ENCODE measurements around the gene SERP1.
A peak's percentile ranks its signal among the peaks of the same experiment; 100 is the strongest.

The SERP1 gene

GRCh38 chr3:150546226-150547044 is at the start of gene SERP1, which contains the start of gene EIF2A:
Gene SERP1 (minus strand): TSS chr3:150546496. CDS start chr3:150546135, 361 bp downstream.
Gene EIF2A (plus strand): TSS chr3:150546787. CDS start chr3:150546803, 16 bp downstream.
- DNase-seq (ENCODE audit: low read depth in 2 of 3, low spot score in 1 of 3): peak; percentile 97 to 99 (median 97)

GRCh38 chr3:150594150-150594549 is 47.9 kb upstream of the SERP1 start:
- DNase-seq (ENCODE audit: low read depth in 2 of 3, low spot score in 1 of 3): no peak

- DNase-seq (ENCODE audit: low read depth in 2 of 3, low spot score in 1 of 3): no peak
Measured at GRCh38 chr3:150589759-150590158, 43.5 kb upstream of the SERP1 start.

DNA sequence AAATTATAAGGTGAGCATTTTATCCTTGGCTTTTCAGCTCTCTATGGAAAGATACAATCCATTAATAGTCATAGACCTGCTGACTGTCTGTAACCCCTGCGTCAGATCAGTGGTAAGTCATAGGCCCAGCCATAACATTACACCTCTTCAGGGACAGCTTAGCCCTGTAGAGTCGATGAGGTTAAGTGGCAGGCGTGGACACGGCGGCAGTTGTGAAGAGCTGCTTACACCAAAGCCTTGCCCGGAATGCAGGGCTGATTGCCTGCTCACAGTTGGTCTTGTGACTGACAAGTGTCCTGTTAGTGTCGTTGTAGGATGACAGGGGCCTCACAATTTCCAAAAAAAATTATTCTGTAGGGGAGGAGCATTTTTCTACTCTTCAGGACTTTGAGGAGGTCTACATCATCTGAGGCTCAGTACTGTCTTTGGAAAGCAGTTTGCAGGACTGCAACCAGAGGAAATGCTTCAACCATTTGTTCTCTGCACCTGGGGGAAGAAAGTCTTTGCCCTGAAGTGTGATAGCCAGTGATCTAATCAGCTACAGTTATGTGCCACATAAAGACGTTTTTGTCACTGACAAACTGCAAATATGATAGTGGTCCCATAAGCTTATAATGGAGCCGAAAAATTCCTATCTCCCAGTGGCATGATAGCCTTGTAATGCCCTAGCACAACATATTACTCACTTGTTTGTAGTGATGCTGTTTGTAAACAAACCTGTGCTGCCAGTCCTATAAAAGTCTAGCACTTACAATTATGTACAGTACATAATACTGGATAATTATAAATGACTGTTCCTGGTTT is 41.9 kb upstream of the SERP1 start:
- DNase-seq (ENCODE audit: low read depth in 2 of 3, low spot score in 1 of 3): no peak

DNA sequence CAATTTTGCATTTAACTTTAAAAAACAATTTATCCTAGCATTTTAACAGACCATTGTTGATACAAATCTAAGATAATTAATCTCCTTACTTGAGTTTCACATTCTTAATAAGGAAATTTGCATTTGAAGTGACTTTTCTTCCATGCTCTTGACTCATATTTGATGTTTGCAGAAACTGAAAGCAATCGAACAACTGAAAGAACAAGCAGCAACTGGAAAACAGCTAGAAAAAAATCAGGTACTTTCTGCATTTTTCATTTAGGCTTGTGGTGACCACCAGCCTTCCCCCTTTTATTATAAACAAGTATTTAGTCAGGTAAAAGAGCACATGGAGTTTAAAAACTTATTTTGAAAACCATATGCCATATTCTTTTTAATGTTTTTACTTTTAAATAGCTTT is 36.7 kb upstream of the SERP1 start:
- no peak for DNase-seq (ENCODE audit: low read depth in 2 of 3, low spot score in 1 of 3)

DNA sequence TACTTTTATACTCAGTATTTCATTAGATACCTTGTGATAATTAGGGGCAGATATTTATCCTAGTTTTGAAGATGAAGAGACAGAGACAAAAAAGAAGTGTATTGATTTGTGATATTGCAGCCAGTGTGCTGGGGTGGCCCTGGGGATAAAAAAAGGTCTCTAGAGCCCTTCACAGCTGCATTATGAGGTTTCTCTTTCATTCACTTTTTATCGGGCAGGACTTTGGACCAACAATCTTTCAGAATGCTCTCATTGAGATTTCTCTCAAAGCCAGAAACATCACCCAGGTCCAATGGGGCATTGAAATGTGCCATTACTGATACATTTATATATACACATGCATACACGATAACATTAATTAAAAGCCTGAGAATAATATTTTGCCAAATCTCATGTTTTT is 36.3 kb upstream of the SERP1 start:
- DNase-seq (ENCODE audit: low read depth in 2 of 3, low spot score in 1 of 3): no peak

DNA sequence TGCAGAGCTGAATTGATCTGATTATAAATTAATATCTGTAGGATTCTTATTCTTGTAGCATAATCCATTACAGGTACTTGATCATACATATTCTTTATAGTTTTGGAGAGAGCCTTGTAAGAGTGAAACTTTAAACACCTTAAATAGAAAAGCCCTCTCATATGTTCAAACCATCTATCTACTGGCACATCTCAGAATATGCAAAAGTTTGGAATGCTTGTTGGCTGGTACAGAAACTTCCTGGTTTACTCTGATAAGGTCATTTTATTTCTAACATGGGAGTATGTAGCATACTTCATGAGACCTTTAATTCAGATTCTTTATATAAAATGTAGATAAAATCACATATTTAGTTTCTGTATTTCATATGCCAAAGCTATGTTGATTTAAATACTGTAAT is 34.9 kb upstream of the SERP1 start:
- DNase-seq (ENCODE audit: low read depth in 2 of 3, low spot score in 1 of 3): no peak

DNA sequence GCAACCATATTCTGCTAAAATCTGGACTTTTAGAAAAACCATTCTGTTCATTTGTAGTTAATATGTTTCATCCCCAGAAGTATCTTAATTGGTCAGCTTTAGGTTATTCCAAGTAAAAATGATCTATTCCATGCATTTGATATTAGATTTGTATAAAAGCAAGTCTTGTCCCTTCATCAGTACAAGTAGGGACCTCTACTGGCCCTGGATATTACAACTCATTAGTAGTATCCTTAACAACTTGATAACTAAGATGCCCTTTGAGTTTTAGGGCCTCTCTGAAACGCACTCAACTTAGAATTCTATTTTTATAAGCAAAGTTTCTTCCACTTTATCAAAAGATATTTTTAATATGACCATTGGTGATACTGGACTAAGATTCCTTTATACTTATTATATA is 31.6 kb upstream of the SERP1 start:
- no peak for DNase-seq (ENCODE audit: low read depth in 2 of 3, low spot score in 1 of 3)

- DNase-seq (ENCODE audit: low read depth in 2 of 3, low spot score in 1 of 3): no peak
Measured at GRCh38 chr3:150567328-150567727, 21.0 kb upstream of the SERP1 start.

GRCh38 chr3:150564243-150564642 is 17.9 kb upstream of the SERP1 start:
- DNase-seq (ENCODE audit: low read depth in 2 of 3, low spot score in 1 of 3): no peak

- no peak for DNase-seq (ENCODE audit: low read depth in 2 of 3, low spot score in 1 of 3)
Measured at GRCh38 chr3:150557725-150558124, 11.4 kb upstream of the SERP1 start.

DNA sequence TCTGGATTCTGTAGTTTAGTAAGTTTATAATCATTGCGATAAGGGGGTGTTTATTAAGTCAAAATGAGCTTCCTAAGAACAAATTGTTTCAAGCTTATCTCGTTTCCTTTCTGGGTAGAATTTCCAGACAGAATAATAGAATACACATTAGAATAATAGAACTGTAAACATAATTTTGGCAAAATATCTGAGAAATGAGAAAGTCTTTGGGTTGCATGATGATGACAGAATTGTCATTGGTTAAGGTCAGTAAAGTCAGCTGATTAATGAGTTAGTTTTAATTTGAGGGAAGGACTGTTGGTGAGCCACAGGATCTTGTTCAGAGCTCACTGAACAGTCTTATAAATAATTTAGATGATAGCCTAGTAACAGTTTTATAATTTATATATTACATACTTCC is 10.5 kb upstream of the SERP1 start:
- no peak for DNase-seq (ENCODE audit: low read depth in 2 of 3, low spot score in 1 of 3)

- no peak for DNase-seq (ENCODE audit: low read depth in 2 of 3, low spot score in 1 of 3)
Measured at GRCh38 chr3:150555859-150556436, 9.7 kb upstream of the SERP1 start.

GRCh38 chr3:150547045-150547741 is 897 bp upstream of the SERP1 start:
- DNase-seq (ENCODE audit: low read depth in 2 of 3, low spot score in 1 of 3): no peak

DNA sequence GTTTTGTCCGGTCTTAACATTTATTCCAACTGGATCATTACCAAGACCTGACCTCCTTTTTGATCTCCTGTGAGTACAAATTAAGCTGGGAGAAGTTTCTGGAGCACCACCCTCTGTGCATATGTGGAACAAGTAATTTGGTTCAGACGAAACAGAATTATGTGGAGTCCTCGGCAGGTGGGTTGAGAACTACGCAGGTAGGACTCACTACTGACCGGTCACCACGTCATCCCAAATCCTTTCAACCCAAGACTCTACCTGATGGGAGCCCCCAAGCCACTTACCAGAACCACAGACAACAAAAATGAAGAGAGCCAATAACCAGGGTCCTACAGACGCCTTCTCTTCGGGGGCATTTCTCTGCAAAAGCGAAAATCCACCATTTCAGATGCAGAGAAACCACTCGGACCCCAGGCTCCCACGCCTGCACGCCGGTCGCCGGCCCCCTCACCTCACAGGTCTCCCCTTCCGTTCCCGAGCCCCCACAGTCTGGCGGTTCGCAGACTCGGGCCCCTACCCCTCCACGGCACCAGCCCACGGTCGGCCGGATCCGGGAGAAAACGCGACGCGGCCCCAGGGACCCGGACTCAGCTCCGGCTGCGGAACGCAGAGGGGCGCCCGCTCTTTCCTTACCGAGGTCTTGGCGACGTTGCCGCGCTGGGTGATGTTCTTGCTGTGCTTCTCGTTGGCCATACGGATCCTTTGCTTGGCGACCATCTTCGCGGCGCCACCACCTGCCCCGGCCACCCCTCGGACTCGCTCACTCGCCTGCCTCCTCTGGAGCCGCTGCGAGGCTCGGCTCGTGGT is 674 bp downstream of the SERP1 start:
- peak; percentile 5 to 32 (median 6) for DNase-seq (ENCODE audit: low read depth in 2 of 3, low spot score in 1 of 3)

- DNase-seq (ENCODE audit: low read depth in 2 of 3, low spot score in 1 of 3): no peak
Measured at GRCh38 chr3:150544726-150545125, 1.6 kb downstream of the SERP1 start.

GRCh38 chr3:150544041-150544440 is 2.3 kb downstream of the SERP1 start:
- no peak for DNase-seq (ENCODE audit: low read depth in 2 of 3, low spot score in 1 of 3)

- no peak for DNase-seq (ENCODE audit: low read depth in 2 of 3, low spot score in 1 of 3)
Measured at GRCh38 chr3:150543531-150543930, 2.8 kb downstream of the SERP1 start.

DNA sequence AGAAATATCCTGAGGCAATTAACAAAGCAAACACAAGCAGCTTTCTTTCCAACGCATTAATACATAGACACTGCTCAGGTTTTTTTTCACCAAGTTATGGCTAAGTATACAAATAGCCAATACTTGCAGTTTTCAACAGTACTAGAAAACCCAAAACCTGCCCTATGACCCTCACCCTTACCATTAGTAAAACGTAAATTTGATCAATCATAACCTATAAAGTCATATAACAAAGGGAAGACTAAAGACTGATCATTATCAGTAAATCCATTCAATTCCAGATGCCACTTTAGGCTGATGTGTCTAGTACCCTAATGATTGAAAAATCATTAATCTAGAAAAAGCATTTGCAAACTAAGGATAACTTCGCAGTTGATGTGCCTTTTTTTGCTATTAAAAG is 3.2 kb downstream of the SERP1 start:
- no peak for DNase-seq (ENCODE audit: low read depth in 2 of 3, low spot score in 1 of 3)

DNA sequence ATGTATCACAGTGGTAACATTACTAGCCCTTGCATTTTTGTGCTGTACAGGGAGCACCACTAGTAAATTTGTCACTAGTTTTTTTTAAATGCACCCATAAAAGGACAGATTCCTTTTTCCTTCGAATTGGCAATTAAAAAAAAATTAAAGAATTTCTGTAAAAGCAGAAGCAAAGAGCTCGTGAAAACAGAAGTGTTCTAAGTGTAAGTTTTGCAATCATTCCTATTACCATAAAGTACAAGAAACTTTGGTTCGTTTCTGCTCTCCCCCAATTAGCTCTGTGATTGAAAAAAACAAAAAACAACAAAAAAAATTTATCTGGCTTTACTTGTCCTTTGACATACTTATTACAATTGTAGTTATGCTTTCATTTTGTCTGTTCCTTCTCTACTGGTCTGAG is 5.3 kb downstream of the SERP1 start:
- DNase-seq (ENCODE audit: low read depth in 2 of 3, low spot score in 1 of 3): no peak
